ENCODE results near the gene ITGA5.

ITGA5 gene

GRCh38 chr12:54412786-54413185, 6.3 kb downstream of the ITGA5 start:
- in situ Hi-C loops (cut with MboI; ENCODE audit: low sequenced_read_pairs) = no loop called here

GRCh38 chr12:54412348-54412747, 6.7 kb downstream of the ITGA5 start:
- in situ Hi-C loops (cut with MboI; ENCODE audit: low sequenced_read_pairs) = no loop called here

DNA sequence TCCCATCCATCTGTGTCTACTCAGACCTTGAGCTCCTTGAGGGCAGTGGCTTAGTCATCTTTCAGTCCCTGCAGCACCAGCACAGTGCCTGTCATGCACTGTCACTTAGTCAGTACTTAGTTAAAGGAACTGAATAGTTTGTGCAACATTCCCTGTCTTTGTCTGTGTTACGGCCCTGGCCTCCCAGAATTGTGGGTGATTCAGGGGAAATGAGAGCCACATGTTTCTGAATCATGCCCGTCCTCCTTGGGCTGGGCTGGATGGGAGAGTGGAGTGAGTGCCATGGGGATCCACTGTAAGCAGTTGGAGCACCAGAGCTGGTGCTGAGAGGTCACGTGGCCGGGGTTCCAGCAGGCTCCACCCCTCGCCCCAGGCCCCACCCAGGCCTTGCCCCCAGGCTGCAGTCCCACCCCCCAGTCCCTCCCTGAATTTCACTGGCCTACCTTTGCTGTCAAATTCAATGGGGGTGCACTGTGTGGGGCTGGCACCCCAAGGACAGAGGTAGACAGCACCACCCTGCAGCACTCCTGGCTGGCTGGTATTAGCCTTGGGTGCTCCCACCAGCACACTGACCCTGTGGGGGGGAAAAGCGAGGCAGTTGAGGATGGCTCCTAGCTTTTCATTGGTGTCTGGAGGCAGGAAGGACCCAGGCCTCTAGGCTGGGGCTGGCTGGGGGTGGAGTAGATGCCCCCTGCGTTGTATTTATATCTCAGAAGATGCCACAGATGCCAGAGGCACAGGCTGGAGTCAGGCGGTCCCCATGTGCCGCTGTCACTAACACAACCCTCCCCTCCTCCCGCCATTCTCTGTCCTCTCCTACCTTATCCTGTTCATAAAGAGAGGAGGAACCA, 7.5 kb downstream of the ITGA5 start:
- in situ Hi-C loops (cut with MboI; ENCODE audit: low sequenced_read_pairs) = no loop called here

DNA sequence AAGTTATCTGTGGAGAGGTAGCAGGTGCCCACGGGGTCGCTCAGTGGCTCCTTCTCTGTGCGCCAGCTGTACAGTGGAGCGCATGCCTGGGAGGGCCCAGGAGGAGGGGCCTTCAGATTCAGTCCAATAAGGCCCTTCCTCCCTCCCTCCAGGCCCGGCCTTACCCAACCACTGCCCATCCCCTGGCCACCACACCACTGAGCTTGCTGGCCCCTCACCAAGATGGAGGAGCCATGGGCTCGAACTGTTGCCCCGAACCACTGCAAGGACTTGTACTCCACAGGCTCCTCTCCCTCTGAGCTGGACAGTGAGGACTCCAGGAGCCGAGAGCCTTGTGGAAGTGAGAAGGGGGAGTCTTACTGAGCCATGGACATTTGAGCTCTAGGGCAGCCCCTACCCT, 9.8 kb downstream of the ITGA5 start:
- in situ Hi-C loops (cut with MboI; ENCODE audit: low sequenced_read_pairs) = no loop called here

GRCh38 chr12:54407183-54407905, 11.7 kb downstream of the ITGA5 start:
- in situ Hi-C loops (cut with MboI; ENCODE audit: low sequenced_read_pairs) = no loop called here

DNA sequence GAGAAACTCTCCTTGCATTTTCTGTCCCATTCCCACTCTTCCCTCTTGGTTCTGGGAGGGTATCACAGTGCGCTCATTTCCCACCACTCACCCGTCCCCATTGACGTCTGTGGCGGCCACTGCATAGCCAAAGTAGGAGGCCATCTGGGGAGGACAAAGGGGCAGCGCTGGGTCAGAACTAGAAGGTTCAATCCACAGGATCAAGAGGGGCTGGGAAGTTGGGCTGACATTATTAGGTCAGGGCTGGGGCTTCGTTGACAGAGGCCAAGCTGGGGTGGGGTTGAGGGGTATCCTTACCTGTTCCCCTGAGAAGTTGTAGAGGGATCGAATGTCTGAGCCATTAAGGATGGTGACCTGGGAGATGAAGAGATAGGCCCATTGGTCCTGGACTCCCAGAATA, 13.5 kb downstream of the ITGA5 start:
- in situ Hi-C loops (cut with MboI; ENCODE audit: low sequenced_read_pairs) = no loop called here

DNA sequence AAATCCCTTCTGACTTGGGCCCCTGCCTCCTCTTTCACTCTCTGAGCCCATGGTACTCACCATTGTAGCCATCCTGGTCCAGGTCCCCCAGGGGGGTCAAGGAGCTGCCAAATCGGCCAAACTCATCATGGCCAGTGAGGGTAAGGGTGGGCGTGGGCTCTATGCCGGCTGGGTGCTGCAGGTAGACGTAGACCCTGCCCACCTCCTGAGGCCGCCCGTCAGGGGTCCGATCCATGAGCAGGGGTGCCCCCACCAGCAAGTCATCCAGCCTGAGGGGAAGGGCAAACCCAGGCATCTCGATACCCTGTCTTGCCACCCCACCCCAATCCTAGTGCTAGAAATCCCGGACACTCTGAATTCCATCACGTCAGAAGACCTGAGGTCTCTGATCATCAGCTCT, 14.0 kb downstream of the ITGA5 start:
- in situ Hi-C loops (cut with MboI; ENCODE audit: low sequenced_read_pairs) = no loop called here

GRCh38 chr12:54404061-54405004, 14.7 kb downstream of the ITGA5 start:
- in situ Hi-C loops (cut with MboI; ENCODE audit: low sequenced_read_pairs) = no loop called here

DNA sequence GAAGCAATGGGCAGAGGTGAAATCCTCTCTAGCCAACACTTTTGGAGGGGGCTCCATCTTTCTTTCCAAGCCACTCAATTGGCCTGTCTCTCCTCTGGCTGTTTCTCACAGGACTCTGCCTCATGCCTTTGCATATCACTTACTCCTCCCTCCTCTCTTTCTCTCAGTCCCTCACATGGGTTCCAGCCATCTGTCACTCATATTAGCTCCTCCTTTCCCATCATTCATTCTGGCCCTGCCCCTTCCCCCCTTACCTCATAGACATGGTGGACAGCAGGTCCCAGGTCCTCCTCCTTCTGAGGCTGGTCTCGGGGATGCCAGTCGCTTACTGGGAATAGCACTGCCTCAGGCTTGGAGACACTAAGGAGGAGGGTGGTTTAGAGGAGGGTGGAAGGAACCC, 17.9 kb downstream of the ITGA5 start:
- in situ Hi-C loops (cut with MboI; ENCODE audit: low sequenced_read_pairs) = no loop called here

- in situ Hi-C loops (cut with MboI; ENCODE audit: low sequenced_read_pairs) = loop anchor here (5.0 to 25.0 kb wide), 2 partner anchors 43 to 412 kb away; partner anchors contain the start of gene HOXC10
These were observed 19.9 kb downstream of the ITGA5 start for GRCh38 chr12:54398995-54399793.

- in situ Hi-C loops (cut with MboI; ENCODE audit: low sequenced_read_pairs) = loop anchor here (5.0 to 25.0 kb wide), 2 partner anchors 44 to 411 kb away; partner anchors contain the start of gene HOXC10
These were observed 20.8 kb downstream of the ITGA5 start for GRCh38 chr12:54398218-54398617.

DNA sequence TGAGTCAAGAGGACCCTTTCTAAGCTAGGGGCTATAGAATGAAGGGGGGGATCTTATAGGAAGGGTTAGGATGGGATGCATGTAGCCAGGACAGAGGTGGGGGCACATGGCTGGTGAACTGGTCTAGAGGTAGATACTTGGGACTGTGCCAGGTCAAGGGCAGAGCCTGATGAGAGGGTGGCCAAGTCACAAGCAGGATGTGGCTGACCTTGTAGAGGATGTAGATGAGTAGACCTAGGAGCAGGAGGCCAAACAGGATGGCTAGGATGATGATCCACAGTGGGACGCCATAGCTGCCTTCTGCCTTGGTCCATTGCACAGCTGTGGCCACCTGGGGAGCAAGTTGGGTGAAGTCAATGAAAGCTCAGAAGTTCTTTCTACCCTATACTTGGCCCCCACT, 21.9 kb downstream of the ITGA5 start:
- in situ Hi-C loops (cut with MboI; ENCODE audit: low sequenced_read_pairs) = loop anchor here (5.0 to 25.0 kb wide), 2 partner anchors 45 to 410 kb away; partner anchors contain the start of gene HOXC10

DNA sequence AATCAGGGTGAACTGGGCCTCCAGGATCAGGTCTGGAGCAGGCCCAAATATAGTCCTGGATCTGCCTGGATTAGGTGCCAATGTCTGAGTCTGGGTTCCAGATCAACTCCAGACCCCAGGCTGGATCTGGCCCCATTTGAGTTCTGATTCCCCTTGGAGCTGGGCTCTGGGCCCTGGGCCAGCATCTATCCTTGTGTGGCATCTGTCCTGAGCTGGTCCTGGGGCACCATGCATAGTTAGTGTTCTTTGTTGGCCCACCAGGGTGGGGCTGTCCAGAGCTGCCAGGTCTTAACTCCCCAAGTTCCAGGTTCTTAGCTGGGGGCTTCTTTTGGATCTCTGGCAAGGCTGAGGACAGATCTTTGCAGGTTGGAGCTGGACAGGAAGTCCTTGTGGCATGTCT, 23.5 kb downstream of the ITGA5 start:
- in situ Hi-C loops (cut with MboI; ENCODE audit: low sequenced_read_pairs) = loop anchor here (5.0 to 25.0 kb wide), 2 partner anchors 47 to 408 kb away; partner anchors contain the start of gene HOXC10

DNA sequence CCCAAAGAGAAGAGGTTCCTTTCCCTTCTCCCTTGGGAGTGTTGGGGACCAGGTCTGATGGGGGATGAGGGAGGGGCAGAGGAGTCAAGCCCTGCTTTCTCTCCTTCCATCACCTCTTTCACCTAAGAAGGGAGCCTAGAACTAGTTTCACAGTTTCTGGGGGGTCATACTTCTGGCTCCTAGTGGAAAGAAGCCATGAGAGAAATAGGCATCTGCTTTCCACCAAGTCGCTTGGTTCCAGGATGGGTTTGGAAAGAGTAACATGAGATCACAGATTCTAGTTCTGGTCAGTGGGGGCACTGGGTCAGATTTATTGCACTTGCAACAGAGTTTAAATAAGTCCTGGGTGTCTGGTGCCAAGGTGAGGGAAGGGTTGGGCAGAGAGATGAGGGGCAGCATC, 24.1 kb downstream of the ITGA5 start:
- in situ Hi-C loops (cut with MboI; ENCODE audit: low sequenced_read_pairs) = loop anchor here (5.0 to 25.0 kb wide), 2 partner anchors 47 to 408 kb away; partner anchors contain the start of gene HOXC10

DNA sequence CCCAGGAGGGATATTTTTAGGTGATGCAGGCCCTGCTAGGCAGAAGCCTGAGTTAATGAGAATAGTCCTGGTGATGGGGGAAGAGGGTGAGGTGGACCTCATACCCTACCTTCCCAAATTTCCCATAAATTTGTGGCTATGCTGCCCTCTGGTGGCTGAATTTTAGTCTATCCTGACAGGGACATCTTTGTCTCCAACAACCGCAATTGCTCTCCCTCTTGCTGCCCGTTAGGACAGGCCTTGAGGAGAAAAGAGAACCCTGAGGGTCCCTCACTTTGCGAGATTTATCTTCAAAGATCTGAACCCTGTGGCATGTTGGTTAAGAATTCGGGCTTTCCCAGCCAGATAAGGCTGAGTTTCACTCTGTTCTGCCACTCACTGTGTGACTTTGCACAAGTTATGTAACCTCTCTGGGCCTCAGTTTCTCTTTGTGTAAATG, 24.8 kb downstream of the ITGA5 start:
- in situ Hi-C loops (cut with MboI; ENCODE audit: low sequenced_read_pairs) = loop anchor here (25.0 kb wide), 1 partner anchor 407 kb away; the partner anchor contains the start of gene HOXC10

DNA sequence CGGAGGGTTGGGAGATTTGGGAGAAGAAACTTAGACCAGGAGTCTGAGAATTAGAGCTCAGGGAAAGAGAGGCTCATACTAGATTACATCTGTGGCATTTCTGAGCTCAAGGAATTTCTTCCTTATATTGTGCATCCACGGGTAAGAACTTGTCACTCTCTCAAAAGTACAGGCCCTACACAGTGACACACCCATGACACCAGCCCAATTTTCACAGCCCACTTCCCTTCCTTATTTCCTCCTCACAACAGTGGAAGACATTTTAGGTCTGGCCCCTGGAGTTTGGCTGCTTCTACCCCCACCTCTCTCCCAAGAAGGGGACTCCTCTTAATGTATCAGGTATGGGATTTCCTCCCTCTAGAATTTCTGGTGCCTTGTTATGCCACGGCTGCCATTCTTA, 25.3 kb downstream of the ITGA5 start:
- in situ Hi-C loops (cut with MboI; ENCODE audit: low sequenced_read_pairs) = loop anchor here (25.0 kb wide), 1 partner anchor 406 kb away; the partner anchor contains the start of gene HOXC10

DNA sequence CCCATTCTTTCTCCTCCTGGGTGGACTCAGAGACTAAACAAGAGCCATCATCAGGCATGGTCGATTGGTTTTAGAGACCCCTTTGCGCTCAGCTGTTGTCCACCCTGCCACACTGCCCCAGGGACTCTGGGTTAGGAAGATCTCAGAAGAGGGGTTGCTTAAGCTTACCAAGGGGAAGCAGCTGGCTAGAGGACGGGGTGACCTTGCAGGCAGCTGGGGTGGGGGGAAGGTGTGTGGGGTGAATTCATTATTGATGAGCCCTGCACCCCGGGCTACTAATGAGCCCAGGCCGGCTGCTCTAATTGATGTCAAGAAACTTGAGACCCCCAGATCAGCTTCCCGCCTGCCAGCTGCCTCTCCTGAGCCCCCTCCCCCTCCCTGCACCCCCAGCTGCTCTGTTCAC, 25.9 kb downstream of the ITGA5 start:
- in situ Hi-C loops (cut with MboI; ENCODE audit: low sequenced_read_pairs) = loop anchor here (25.0 kb wide), 1 partner anchor 406 kb away; the partner anchor contains the start of gene HOXC10

DNA sequence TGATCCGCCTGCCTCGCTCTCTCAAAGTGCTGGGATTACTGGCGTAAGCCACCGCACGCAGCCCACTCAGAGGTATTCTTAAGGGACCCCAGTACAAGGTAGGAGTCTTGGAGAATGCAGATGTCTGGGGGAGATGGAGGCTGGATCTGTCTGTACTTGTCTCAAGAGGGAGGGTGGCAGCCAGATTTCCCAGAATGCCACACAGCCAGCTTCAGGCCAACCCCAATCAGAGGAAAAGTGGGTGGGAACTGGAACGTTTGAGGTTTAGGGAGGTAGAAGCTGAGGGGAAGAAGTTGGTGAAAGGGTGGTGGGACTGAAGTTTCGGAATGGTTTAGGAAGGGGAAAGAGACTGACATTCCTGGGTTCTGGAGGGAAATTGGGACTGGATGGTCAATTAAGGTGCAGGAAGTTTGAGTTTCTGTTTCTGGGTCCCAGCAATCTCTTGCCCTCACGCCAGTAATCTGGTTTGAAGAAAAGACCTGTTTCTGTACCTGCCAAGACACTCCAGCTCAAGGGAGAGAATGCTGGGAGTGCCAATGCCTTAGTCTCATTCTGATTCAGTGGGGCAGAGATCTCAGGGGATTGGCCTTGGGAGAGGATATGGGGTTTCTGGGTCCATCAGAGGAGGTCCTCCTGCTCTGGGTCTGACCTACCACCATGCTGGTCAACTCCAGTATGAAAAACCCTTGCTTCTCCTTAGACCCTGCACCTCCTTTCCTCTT, 26.4 kb downstream of the ITGA5 start:
- in situ Hi-C loops (cut with MboI; ENCODE audit: low sequenced_read_pairs) = loop anchor here (25.0 kb wide), 1 partner anchor 405 kb away; the partner anchor contains the start of gene HOXC10
